ENCODE data around the gene SUGCT.

DNA sequence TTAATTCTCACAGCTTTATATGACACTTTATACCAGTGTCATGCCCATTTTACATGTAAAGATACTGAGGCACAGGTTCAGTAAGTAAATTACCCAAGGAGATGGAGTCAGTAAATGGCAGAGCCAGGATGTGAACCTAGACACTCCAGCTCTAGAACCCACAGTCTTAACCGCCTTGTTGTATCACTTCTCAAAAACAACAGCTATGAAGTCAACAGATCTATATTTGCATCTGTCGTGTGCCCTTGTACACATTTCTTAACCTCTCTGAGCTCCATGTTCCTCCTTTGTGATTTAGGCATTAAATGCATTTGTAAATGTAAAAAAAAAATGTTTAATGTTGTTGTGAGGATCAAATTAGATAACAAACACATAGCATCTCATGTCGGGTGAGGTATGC lies 716.2 kb downstream of the SUGCT start:
- TF ChIP-seq FOXM1 (IDR thresholded peaks at IDR 0.05; ENCODE audit: borderline replicate concordance, low read depth) (no peak), TAF1 (IDR thresholded peaks at IDR 0.05; ENCODE audit: low read depth) (no peak)

All from Ishikawa (cell line).